ENCODE measurements around the gene ZNF618.

Gene ZNF618

GRCh38 chr9:114023961-114024360 is 147.9 kb downstream of the ZNF618 start:
- Mint-ChIP-seq H3K27ac (no peak overlapping the region), H3K4me3 (no peak overlapping the region), H3K9me3 (peaks cover 24% of the 10 kb centered on the region), H3K27me3 (no peaks in the 10 kb centered on the region), H3K36me3 (ENCODE audit: low read depth) (peaks cover 13% of the 10 kb centered on the region), H3K4me1 (ENCODE audit: low read depth) (no peaks in the 10 kb centered on the region)

GRCh38 chr9:114025196-114025753 is 149.2 kb downstream of the ZNF618 start:
- peaks cover 13% of the 10 kb centered on the region for H3K36me3 Mint-ChIP-seq (ENCODE audit: low read depth)
- no peak overlapping the region for H3K27ac Mint-ChIP-seq
- no peaks in the 10 kb centered on the region for H3K27me3 Mint-ChIP-seq
- peaks cover 24% of the 10 kb centered on the region for H3K9me3 Mint-ChIP-seq
- no peak overlapping the region for H3K4me3 Mint-ChIP-seq
- no peaks in the 10 kb centered on the region for H3K4me1 Mint-ChIP-seq (ENCODE audit: low read depth)

GRCh38 chr9:114025760-114026159 is 149.7 kb downstream of the ZNF618 start:
- no peaks in the 10 kb centered on the region for H3K27me3 Mint-ChIP-seq
- peaks cover 24% of the 10 kb centered on the region for H3K9me3 Mint-ChIP-seq
- no peak overlapping the region for H3K4me3 Mint-ChIP-seq
- H3K27ac Mint-ChIP-seq = no peak overlapping the region
- H3K36me3 Mint-ChIP-seq (ENCODE audit: low read depth) = peaks cover 13% of the 10 kb centered on the region
- H3K4me1 Mint-ChIP-seq (ENCODE audit: low read depth) = no peaks in the 10 kb centered on the region

GRCh38 chr9:114026335-114026734 is 150.2 kb downstream of the ZNF618 start:
- Mint-ChIP-seq H3K9me3 (peaks cover 24% of the 10 kb centered on the region), H3K36me3 (ENCODE audit: low read depth) (peaks cover 13% of the 10 kb centered on the region), H3K27me3 (no peaks in the 10 kb centered on the region), H3K4me1 (ENCODE audit: low read depth) (no peaks in the 10 kb centered on the region), H3K4me3 (no peak overlapping the region), H3K27ac (no peak overlapping the region)

GRCh38 chr9:114027159-114027862 is 151.2 kb downstream of the ZNF618 start:
- Mint-ChIP-seq H3K27me3 (no peaks in the 10 kb centered on the region), H3K4me3 (no peak overlapping the region), H3K27ac (no peak overlapping the region), H3K4me1 (ENCODE audit: low read depth) (no peaks in the 10 kb centered on the region), H3K9me3 (peaks cover 24% of the 10 kb centered on the region), H3K36me3 (ENCODE audit: low read depth) (peaks cover 12% of the 10 kb centered on the region)

GRCh38 chr9:114027863-114028465 is 151.9 kb downstream of the ZNF618 start:
- H3K4me1 Mint-ChIP-seq (ENCODE audit: low read depth) = no peaks in the 10 kb centered on the region
- peaks cover 19% of the 10 kb centered on the region for H3K9me3 Mint-ChIP-seq
- peaks cover 8% of the 10 kb centered on the region for H3K36me3 Mint-ChIP-seq (ENCODE audit: low read depth)
- H3K27me3 Mint-ChIP-seq = no peaks in the 10 kb centered on the region
- no peak overlapping the region for H3K27ac Mint-ChIP-seq
- no peak overlapping the region for H3K4me3 Mint-ChIP-seq

- Mint-ChIP-seq H3K4me1 (ENCODE audit: low read depth) (no peaks in the 10 kb centered on the region), H3K36me3 (ENCODE audit: low read depth) (peaks cover 7% of the 10 kb centered on the region), H3K27me3 (no peaks in the 10 kb centered on the region), H3K9me3 (peaks cover 15% of the 10 kb centered on the region), H3K4me3 (no peak overlapping the region), H3K27ac (no peak overlapping the region)
Measured at GRCh38 chr9:114028646-114029045, 152.5 kb downstream of the ZNF618 start.

GRCh38 chr9:114029311-114030170 is 153.4 kb downstream of the ZNF618 start:
- Mint-ChIP-seq H3K9me3 (peaks cover 7% of the 10 kb centered on the region), H3K4me3 (no peak overlapping the region), H3K36me3 (ENCODE audit: low read depth) (no peaks in the 10 kb centered on the region), H3K27me3 (no peaks in the 10 kb centered on the region), H3K4me1 (ENCODE audit: low read depth) (no peaks in the 10 kb centered on the region), H3K27ac (no peak overlapping the region)

- Mint-ChIP-seq H3K9me3 (peaks cover under 1% of the 10 kb centered on the region), H3K27ac (no peak overlapping the region), H3K27me3 (no peaks in the 10 kb centered on the region), H3K36me3 (ENCODE audit: low read depth) (no peaks in the 10 kb centered on the region), H3K4me1 (ENCODE audit: low read depth) (no peaks in the 10 kb centered on the region), H3K4me3 (no peak overlapping the region)
Measured at GRCh38 chr9:114030364-114030763, 154.3 kb downstream of the ZNF618 start.

- H3K9me3 Mint-ChIP-seq = no peaks in the 10 kb centered on the region
- no peak overlapping the region for H3K4me3 Mint-ChIP-seq
- H3K27me3 Mint-ChIP-seq = no peaks in the 10 kb centered on the region
- no peak overlapping the region for H3K27ac Mint-ChIP-seq
- H3K4me1 Mint-ChIP-seq (ENCODE audit: low read depth) = no peaks in the 10 kb centered on the region
- H3K36me3 Mint-ChIP-seq (ENCODE audit: low read depth) = no peaks in the 10 kb centered on the region
Measured at GRCh38 chr9:114031037-114031630, 155.0 kb downstream of the ZNF618 start.

GRCh38 chr9:114031948-114032840 is 156.1 kb downstream of the ZNF618 start:
- no peaks in the 10 kb centered on the region for H3K4me1 Mint-ChIP-seq (ENCODE audit: low read depth)
- no peaks in the 10 kb centered on the region for H3K9me3 Mint-ChIP-seq
- no peak overlapping the region for H3K27ac Mint-ChIP-seq
- no peaks in the 10 kb centered on the region for H3K36me3 Mint-ChIP-seq (ENCODE audit: low read depth)
- no peak overlapping the region for H3K4me3 Mint-ChIP-seq
- no peaks in the 10 kb centered on the region for H3K27me3 Mint-ChIP-seq

- H3K36me3 Mint-ChIP-seq (ENCODE audit: low read depth) = no peaks in the 10 kb centered on the region
Measured at GRCh38 chr9:114033397-114034103, 157.4 kb downstream of the ZNF618 start.

GRCh38 chr9:114034196-114034595 is 158.1 kb downstream of the ZNF618 start:
- no peak overlapping the region for H3K27ac Mint-ChIP-seq
- no peaks in the 10 kb centered on the region for H3K27me3 Mint-ChIP-seq
- no peaks in the 10 kb centered on the region for H3K4me1 Mint-ChIP-seq (ENCODE audit: low read depth)
- no peaks in the 10 kb centered on the region for H3K9me3 Mint-ChIP-seq
- no peaks in the 10 kb centered on the region for H3K36me3 Mint-ChIP-seq (ENCODE audit: low read depth)
- no peak overlapping the region for H3K4me3 Mint-ChIP-seq

More at GRCh38 chr9:114033397-114034103, 157.4 kb downstream of the ZNF618 start:
- no peaks in the 10 kb centered on the region for H3K9me3 Mint-ChIP-seq
- no peak overlapping the region for H3K27ac Mint-ChIP-seq
- H3K4me3 Mint-ChIP-seq = no peak overlapping the region
- no peaks in the 10 kb centered on the region for H3K4me1 Mint-ChIP-seq (ENCODE audit: low read depth)
- H3K27me3 Mint-ChIP-seq = no peaks in the 10 kb centered on the region
